BLaER1 treated with 17β-estradiol and CSF1 and Interleukin-3, amounts not matched to agents 10 nM and 100 nM (cell line): ENCODE measurements around the gene PSMF1.

Experiments
- H3K27ac ChIP-seq, 11 experiments: shearing (Covaris generic); formaldehyde crosslinking; 2 replicates each; pipeline ENCODE4 v1.8.1; 2022
- H3K27me3 ChIP-seq, 11 experiments: shearing (Covaris generic); formaldehyde crosslinking; 2 replicates each; pipeline ENCODE4 v1.8.1; 2022
- H3K36me3 ChIP-seq, 11 experiments: shearing (Covaris generic); formaldehyde crosslinking; 2 replicates each; pipeline ENCODE4 v1.8.1; 2022
- H3K4me1 ChIP-seq, 10 experiments: shearing (Covaris generic); formaldehyde crosslinking; 2 replicates each; pipeline ENCODE4 v1.8.1; 2022
- H3K4me2 ChIP-seq, 11 experiments: shearing (Covaris generic); formaldehyde crosslinking; 2 replicates each; pipeline ENCODE4 v1.8.1; 2022
- H3K4me3 ChIP-seq, 10 experiments: shearing (Covaris generic); formaldehyde crosslinking; 2 replicates each; pipeline ENCODE4 v1.8.1; 2022
- H3K9ac ChIP-seq, 11 experiments: shearing (Covaris generic); formaldehyde crosslinking; 2 replicates each; pipeline ENCODE4 v1.8.1; 2022
- H3K9me3 ChIP-seq, 11 experiments: shearing (Covaris generic); formaldehyde crosslinking; replicated peaks in 1 of 11; 2 replicates each; pipeline ENCODE4 v1.8.1; 2022
- H4K20me1 ChIP-seq, 11 experiments: shearing (Covaris generic); formaldehyde crosslinking; 2 replicates each; pipeline ENCODE4 v1.8.1; 2022
- Cebpa-rat ChIP-seq, 11 experiments: shearing (Covaris generic); IDR thresholded peaks; 2 replicates each; pipeline ENCODE4 v1.8.1; 2022

PSMF1 gene

DNA sequence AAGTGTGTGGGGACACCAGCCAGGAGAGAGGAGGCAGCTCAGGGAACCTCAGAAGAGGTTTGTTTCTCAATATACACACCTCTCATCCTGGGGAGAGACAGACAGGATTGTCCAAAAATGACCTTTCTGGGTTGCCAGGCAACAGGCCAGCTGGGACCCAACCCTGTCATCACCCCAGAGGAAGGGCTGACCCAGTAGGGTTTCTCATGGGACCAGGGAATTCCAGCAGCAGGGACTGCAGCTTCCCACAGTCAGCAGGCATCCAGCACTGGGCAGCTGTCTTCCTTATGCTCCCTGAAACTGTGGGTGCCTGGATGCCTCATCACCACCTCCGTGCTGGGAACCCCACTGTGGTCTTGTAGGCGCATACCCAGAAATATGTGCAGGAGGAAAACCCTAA, 86.2 kb downstream of the PSMF1 start:
- no peak overlapping the region for H3K27ac ChIP-seq
- H3K4me3 ChIP-seq, result no peak overlapping the region
- peaks cover 0 to 8% (median 2%) of the 10 kb centered on the region in 10 experiments; a peak in 3 of 20 replicates for H3K4me1 ChIP-seq
- no peaks in the 10 kb centered on the region for H3K36me3 ChIP-seq
- H3K4me2 ChIP-seq, result peak overlapping the region in 3 of 11 experiments; percentile 15 to 26 (median 20); a peak in 3 of 22 replicates
- H3K9ac ChIP-seq, result no peak overlapping the region
- no peaks in the 10 kb centered on the region for H4K20me1 ChIP-seq
- TF ChIP-seq Cebpa-rat (IDR thresholded peaks at IDR 0.05), result no peak
- no peaks in the 10 kb centered on the region for H3K27me3 ChIP-seq
- no peaks in the 10 kb centered on the region for H3K9me3 ChIP-seq

DNA sequence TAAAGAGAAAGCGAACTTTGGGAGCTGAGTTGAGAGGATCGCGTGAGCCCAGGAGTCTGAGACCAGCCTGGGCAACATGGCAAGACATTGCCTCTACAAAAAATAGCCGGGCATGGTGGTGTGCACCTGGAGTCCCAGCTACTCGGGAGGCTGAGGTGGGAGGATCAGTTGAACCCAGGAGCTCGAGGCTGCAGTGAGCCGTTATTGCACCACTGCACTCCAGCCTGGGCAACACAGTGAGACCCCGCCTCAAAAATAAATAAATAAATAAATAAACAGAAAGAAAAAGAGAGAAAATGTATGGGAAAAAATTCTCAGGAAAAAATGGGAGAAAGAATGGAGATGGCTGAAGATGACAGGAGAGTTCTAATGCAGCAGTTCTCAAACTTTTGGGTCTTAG, 87.4 kb downstream of the PSMF1 start:
- no peaks in the 10 kb centered on the region for H3K9me3 ChIP-seq
- H3K27ac ChIP-seq, result no peak overlapping the region
- H3K27me3 ChIP-seq, result no peaks in the 10 kb centered on the region
- no peaks in the 10 kb centered on the region for H4K20me1 ChIP-seq
- no peak overlapping the region for H3K4me2 ChIP-seq
- H3K4me1 ChIP-seq, result peaks cover 0 to 8% (median 2%) of the 10 kb centered on the region in 10 experiments; a peak in 3 of 20 replicates
- TF ChIP-seq Cebpa-rat (IDR thresholded peaks at IDR 0.05), result no peak
- no peak overlapping the region for H3K4me3 ChIP-seq
- no peak overlapping the region for H3K9ac ChIP-seq
- H3K36me3 ChIP-seq, result no peaks in the 10 kb centered on the region

DNA sequence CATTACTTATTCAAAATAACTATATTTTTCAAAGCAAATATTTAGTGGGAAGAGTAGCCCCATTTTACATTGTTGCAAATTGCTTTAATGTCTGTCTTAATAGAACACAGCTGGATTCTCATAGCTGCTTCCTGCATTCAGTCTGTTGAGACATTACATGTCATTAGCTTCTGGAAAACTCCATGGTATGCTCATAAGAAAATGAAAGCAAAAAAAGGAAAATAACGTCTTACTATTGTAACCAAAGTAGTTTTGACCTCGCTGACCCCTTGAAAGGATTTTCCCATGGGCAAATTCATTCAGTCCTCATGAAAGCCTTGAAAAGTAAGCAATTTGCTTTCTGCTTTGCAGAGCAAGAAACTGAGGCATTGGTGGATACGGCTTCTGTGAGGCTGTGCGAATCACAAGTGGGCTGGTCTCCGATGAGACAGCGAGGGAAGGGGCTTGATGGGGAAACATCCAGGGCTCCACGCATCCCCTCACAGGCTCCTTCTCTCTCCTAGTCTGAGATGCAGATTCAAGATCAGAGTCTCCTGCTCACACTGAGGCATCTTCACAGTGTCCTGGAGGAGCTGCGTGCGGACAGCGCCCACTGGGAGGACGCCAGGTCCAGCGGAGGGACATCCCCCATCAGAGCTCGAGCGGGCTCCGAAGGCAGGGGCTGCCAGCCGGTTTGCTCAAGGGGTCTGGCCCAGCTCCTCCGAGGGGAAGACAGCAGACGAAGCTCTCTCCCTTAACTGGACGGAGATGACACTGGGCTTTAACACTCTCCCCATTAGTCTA, 88.2 kb downstream of the PSMF1 start:
- Histone ChIP-seq H3K27me3 (no peaks in the 10 kb centered on the region), H3K27ac (no peak overlapping the region), H3K4me3 (no peak overlapping the region), H3K4me2 (no peak overlapping the region), H3K9me3 (no peaks in the 10 kb centered on the region), H3K9ac (no peak overlapping the region), H3K36me3 (no peaks in the 10 kb centered on the region), H3K4me1 (peaks cover 0 to 8% (median 2%) of the 10 kb centered on the region in 10 experiments; a peak in 3 of 20 replicates), H4K20me1 (no peaks in the 10 kb centered on the region)
- TF ChIP-seq Cebpa-rat (IDR thresholded peaks at IDR 0.05), result no peak

DNA sequence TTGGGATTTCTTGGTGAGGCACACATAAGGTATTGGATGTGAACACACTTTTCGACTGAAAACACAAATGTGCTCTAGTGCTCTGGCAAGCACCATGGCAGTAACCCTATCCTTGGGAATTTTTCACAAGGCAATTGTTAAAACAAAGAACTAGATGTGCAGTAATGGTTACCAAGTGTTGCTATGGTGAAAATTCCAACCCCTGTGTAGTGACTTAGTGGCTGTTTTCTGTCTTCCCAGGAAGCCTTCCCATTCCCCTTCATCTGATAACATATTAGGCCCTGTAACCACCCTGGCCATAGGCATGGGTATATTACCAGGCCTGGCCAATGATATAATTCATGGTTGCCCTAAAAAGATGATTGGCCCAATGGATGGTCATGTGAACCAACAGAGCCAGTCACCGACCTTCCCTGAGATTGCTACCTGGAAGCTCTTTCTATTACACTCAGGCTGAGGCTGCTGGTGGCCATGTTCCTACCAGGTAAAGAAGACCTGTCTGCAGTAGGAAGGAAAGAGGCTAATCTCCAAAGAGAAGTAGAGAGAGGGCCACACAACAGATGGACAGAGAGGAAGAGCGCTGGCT, 89.0 kb downstream of the PSMF1 start:
- H3K27me3 ChIP-seq, result no peaks in the 10 kb centered on the region
- TF ChIP-seq Cebpa-rat (IDR thresholded peaks at IDR 0.05), result no peak

DNA sequence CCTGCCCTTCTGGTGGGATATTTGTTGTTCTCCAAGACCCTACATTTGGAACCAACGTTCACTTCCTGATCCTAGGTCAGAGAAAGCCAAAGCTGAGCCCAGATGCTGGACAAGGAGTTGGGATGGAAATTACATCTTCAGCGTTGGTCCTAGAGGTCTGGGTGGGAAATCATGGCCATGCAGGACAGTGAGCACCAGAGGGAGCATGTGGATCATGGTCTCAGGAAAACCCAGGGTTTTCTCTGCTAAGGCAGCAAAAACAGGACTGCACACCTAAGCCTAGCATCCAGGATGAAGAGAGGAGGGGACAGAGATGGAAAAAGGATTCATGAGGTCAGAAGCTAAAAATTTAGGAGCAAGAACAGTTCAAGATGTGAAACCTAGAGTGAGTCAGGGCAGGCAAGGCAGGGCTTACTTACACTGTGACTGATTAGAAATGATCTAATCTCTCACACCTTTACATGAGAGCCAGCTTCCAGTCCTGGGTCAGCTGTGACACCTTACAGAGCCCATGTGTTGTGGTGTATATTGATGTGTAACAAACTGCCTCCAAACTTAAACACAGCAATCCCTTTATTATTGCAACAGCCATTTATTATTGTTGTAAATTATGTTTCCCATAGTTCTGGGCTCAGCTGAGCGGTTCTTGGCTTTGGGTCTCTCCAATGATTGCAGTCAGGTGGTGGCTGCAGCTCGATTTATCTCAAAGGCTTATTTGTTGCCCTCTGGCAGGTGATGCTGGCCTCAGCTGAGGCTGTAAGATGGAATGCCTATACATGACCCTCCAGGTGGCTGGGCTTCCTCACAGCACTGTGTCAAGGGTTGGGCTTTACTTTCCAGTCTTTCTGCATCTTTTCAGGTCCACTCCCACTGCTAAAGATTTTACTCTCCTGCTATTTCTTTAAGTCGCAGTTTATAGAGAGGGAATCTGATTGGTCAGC, 91.3 kb downstream of the PSMF1 start:
- TF ChIP-seq Cebpa-rat (IDR thresholded peaks at IDR 0.05), result no peak
- H3K9me3 ChIP-seq, result no peaks in the 10 kb centered on the region
- H4K20me1 ChIP-seq, result no peaks in the 10 kb centered on the region; a peak in 1 of 22 replicates
- no peak overlapping the region for H3K9ac ChIP-seq
- H3K27me3 ChIP-seq, result no peaks in the 10 kb centered on the region
- H3K27ac ChIP-seq, result no peak overlapping the region
- no peak overlapping the region for H3K4me3 ChIP-seq
- H3K4me1 ChIP-seq, result no peaks in the 10 kb centered on the region
- H3K36me3 ChIP-seq, result no peaks in the 10 kb centered on the region
- H3K4me2 ChIP-seq, result no peak overlapping the region

More for the DNA sequence above, 89.0 kb downstream of the PSMF1 start:
- Histone ChIP-seq H3K4me1 (peaks cover 0 to 8% (median 2%) of the 10 kb centered on the region in 10 experiments; a peak in 3 of 20 replicates), H3K9me3 (no peaks in the 10 kb centered on the region), H3K4me3 (no peak overlapping the region), H3K36me3 (no peaks in the 10 kb centered on the region), H3K4me2 (no peak overlapping the region), H3K27ac (no peak overlapping the region), H4K20me1 (no peaks in the 10 kb centered on the region; a peak in 1 of 22 replicates), H3K9ac (no peak overlapping the region)

DNA sequence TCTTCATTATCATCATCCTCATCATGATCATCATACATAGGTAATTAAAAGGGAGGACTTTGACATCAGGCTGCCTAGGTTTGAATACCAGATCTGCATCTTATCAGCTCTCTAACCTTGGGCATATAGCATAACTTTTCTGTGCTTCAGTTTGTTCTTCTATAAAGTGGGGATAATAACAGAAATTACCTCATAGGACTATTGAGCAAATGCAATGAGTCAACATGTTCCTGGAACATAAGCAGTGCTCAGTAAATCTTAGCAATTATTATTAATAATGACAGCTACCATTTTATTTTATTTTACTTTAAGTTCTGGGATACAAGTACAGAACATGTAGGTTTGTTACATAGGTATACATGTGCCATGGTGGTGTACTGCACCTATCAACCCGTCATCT, 92.1 kb downstream of the PSMF1 start:
- no peak overlapping the region for H3K4me2 ChIP-seq
- H3K27ac ChIP-seq, result no peak overlapping the region
- no peaks in the 10 kb centered on the region for H3K9me3 ChIP-seq
- no peak for TF ChIP-seq Cebpa-rat (IDR thresholded peaks at IDR 0.05)
- H3K4me3 ChIP-seq, result no peak overlapping the region
- no peaks in the 10 kb centered on the region for H3K36me3 ChIP-seq
- no peaks in the 10 kb centered on the region; a peak in 1 of 22 replicates for H4K20me1 ChIP-seq
- no peaks in the 10 kb centered on the region for H3K27me3 ChIP-seq
- peaks cover 1 to 3% (median 2%) of the 10 kb centered on the region in 10 experiments; a peak in 13 of 20 replicates for H3K4me1 ChIP-seq
- no peak overlapping the region for H3K9ac ChIP-seq

DNA sequence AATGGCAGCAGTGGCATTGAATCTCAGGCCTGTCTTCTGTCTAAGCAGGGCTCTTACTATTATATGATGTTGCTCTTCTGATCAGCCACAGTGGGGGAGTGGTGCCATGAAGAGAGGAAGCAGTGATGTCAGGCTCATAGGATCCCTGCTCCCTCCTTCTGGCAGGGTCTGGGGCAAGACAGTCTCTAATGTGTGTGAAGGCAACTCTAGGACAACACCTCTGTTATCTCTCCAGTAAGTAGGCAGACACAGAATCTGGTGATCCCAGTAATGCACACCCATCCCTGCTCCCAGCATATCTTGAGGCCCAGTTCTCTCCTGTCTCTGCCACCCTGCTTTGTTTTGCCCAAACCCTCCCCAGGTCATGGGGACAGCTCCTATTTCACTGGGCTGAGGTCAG, 93.6 kb downstream of the PSMF1 start:
- no peak overlapping the region for H3K27ac ChIP-seq
- H3K4me1 ChIP-seq, result peaks cover 6 to 11% (median 9%) of the 10 kb centered on the region in 10 experiments; a peak in 14 of 20 replicates
- H3K27me3 ChIP-seq, result no peaks in the 10 kb centered on the region
- H3K4me3 ChIP-seq, result no peak overlapping the region
- H4K20me1 ChIP-seq, result no peaks in the 10 kb centered on the region; a peak in 1 of 22 replicates
- no peaks in the 10 kb centered on the region for H3K9me3 ChIP-seq
- H3K4me2 ChIP-seq, result no peak overlapping the region
- TF ChIP-seq Cebpa-rat (IDR thresholded peaks at IDR 0.05), result no peak
- no peaks in the 10 kb centered on the region for H3K36me3 ChIP-seq
- H3K9ac ChIP-seq, result no peak overlapping the region

DNA sequence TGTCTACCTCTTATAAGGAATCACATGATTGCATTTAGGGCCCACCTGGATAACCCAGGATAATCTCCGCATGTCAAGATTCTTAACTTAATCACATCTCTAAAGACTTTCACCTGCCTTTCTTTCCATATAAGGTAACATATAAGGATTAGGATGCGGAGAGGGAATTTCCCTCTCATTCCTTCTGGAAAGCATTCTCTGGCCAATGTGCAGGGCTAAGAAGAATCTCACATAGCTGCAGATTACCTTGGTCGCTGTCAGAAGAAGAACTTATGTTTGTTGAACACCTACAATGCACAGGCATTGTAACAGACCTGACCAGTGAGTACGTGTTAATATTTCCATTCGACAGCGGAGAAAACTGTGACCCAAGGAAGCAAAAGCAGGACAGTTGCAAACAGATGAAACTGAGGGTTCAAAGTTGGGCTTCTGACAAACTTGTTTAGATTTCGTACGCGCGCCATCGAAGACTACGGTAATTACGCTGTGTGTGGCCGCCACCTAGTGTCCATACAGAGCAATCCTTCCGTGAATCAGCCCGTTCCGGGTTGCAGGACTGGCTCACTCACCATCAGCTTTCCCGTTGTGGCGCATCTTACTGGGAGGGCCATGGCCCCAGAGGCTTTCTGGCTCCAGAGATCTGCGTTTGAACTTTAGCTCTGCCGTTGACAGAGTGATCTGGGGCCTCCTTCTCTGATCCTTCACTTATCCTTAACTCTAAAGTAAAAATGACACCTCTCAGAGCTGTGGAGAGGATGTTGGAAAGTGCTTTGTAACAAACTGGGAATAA, 94.4 kb downstream of the PSMF1 start:
- no peaks in the 10 kb centered on the region for H3K27me3 ChIP-seq
- no peak overlapping the region for H3K4me3 ChIP-seq
- no peaks in the 10 kb centered on the region for H3K9me3 ChIP-seq
- H3K36me3 ChIP-seq, result no peaks in the 10 kb centered on the region
- no peak overlapping the region for H3K27ac ChIP-seq
- peak overlapping the region in 3 of 11 experiments; percentile 8 to 14 (median 9); a peak in 1 of 22 replicates for H3K4me2 ChIP-seq
- H3K4me1 ChIP-seq, result peaks cover 6 to 11% (median 9%) of the 10 kb centered on the region in 10 experiments; a peak in 14 of 20 replicates
- no peak overlapping the region for H3K9ac ChIP-seq
- no peak for TF ChIP-seq Cebpa-rat (IDR thresholded peaks at IDR 0.05)
- no peaks in the 10 kb centered on the region; a peak in 1 of 22 replicates for H4K20me1 ChIP-seq
